ENCODE measurements around the gene MANSC4. TPM values are rescaled to one million over a fixed set of nuclear protein-coding genes. Genes with fewer than 3 reads are reported as not detected.

Gene MANSC4
- total RNA-seq, 2 donors from 2014 or later, result not detected

- TF ChIP-seq POLR2A (IDR thresholded peaks at IDR 0.05) (no peak), CTCF (IDR thresholded peaks at IDR 0.05) (no peak), POLR2AphosphoS5 (IDR thresholded peaks at IDR 0.05) (no peak)
- intact Hi-C loops (cut with DNase I), result no loop called here
- no peaks in the 10 kb centered on the region for H3K4me1 ChIP-seq (replicated peaks)
- no peak overlapping the region for H3K27ac ChIP-seq
- H3K9me3 ChIP-seq, result no peaks in the 10 kb centered on the region
- 77% methylated on average over 7 of the region's 7 CpGs for WGBS
- peaks cover 0 to 9% of the 10 kb centered on the region in 2 donors for H3K36me3 ChIP-seq
- no peak for DNase-seq (ENCODE audit: low spot score)
- H3K27me3 ChIP-seq (replicated peaks; ENCODE audit: insufficient read depth), result no peaks in the 10 kb centered on the region
- no peak overlapping the region for H3K4me3 ChIP-seq
Measured at GRCh38 chr12:27796128-27796527, 16.1 kb upstream of the MANSC4 start.

GRCh38 chr12:27794818-27795584 is 15.0 kb upstream of the MANSC4 start:
- intact Hi-C loops (cut with DNase I), result no loop called here
- Histone ChIP-seq H3K36me3 (peaks cover 0 to 9% of the 10 kb centered on the region in 2 donors), H3K4me3 (no peak overlapping the region), H3K4me1 (replicated peaks) (no peaks in the 10 kb centered on the region), H3K27me3 (replicated peaks; ENCODE audit: insufficient read depth) (no peaks in the 10 kb centered on the region), H3K9me3 (no peaks in the 10 kb centered on the region), H3K27ac (no peak overlapping the region)
- DNase-seq (ENCODE audit: low spot score), result no peak
- WGBS, result 84% methylated on average over 6 of the region's 6 CpGs
- no peak for TF ChIP-seq POLR2AphosphoS5 (IDR thresholded peaks at IDR 0.05)
- TF ChIP-seq CTCF (IDR thresholded peaks at IDR 0.05), result no peak
- no peak for TF ChIP-seq POLR2A (IDR thresholded peaks at IDR 0.05)

- Histone ChIP-seq H3K27ac (no peak overlapping the region), H3K4me3 (no peak overlapping the region), H3K4me1 (replicated peaks) (no peaks in the 10 kb centered on the region), H3K36me3 (peaks cover 0 to 6% of the 10 kb centered on the region in 2 donors), H3K27me3 (replicated peaks; ENCODE audit: insufficient read depth) (no peaks in the 10 kb centered on the region), H3K9me3 (no peaks in the 10 kb centered on the region)
- no peak for DNase-seq (ENCODE audit: low spot score)
- intact Hi-C loops (cut with DNase I), result no loop called here
- WGBS, result 93% methylated on average over 2 of the region's 2 CpGs
- TF ChIP-seq CTCF (IDR thresholded peaks at IDR 0.05), result no peak
- TF ChIP-seq POLR2A (IDR thresholded peaks at IDR 0.05), result no peak
- no peak for TF ChIP-seq POLR2AphosphoS5 (IDR thresholded peaks at IDR 0.05)
Measured at GRCh38 chr12:27790179-27790578, 10.1 kb upstream of the MANSC4 start.

- no peaks in the 10 kb centered on the region for H3K4me1 ChIP-seq (replicated peaks)
- H3K27ac ChIP-seq, result no peak overlapping the region
- peaks cover 0 to 6% of the 10 kb centered on the region in 2 donors for H3K36me3 ChIP-seq
- no peaks in the 10 kb centered on the region for H3K9me3 ChIP-seq
- H3K27me3 ChIP-seq (replicated peaks; ENCODE audit: insufficient read depth), result no peaks in the 10 kb centered on the region
- H3K4me3 ChIP-seq, result no peak overlapping the region
- 44% methylated on average over 2 of the region's 2 CpGs for WGBS
- DNase-seq (ENCODE audit: low spot score), result no peak
- no peak for TF ChIP-seq POLR2AphosphoS5 (IDR thresholded peaks at IDR 0.05)
- TF ChIP-seq CTCF (IDR thresholded peaks at IDR 0.05), result no peak
- TF ChIP-seq POLR2A (IDR thresholded peaks at IDR 0.05), result no peak
- intact Hi-C loops (cut with DNase I), result no loop called here
Measured at GRCh38 chr12:27787559-27787958, 7.5 kb upstream of the MANSC4 start.
